ENCODE measurements around the gene NFIC.

Gene NFIC

GRCh38 chr19:3474010-3474409 lies 107.6 kb downstream of the NFIC start:
- no peak for DNase-seq

GRCh38 chr19:3474614-3475013 lies 108.2 kb downstream of the NFIC start:
- no peak for DNase-seq

- DNase-seq: no peak
These were observed 109.1 kb downstream of the NFIC start for GRCh38 chr19:3475449-3475848.

GRCh38 chr19:3476830-3477229 lies 110.4 kb downstream of the NFIC start:
- no peak for DNase-seq

- no peak for DNase-seq
These were observed 111.1 kb downstream of the NFIC start for GRCh38 chr19:3477506-3477905.

GRCh38 chr19:3477951-3478350 lies 111.6 kb downstream of the NFIC start:
- no peak for DNase-seq

GRCh38 chr19:3478409-3479176 lies 112.2 kb downstream of the NFIC start:
- DNase-seq: peak; percentile 33

- peak; percentile 66 for DNase-seq
These were observed 112.9 kb downstream of the NFIC start for GRCh38 chr19:3479177-3479833.

- peak; percentile 65 for DNase-seq
These were observed 113.4 kb downstream of the NFIC start for GRCh38 chr19:3479834-3480215.

GRCh38 chr19:3480383-3481091 lies 114.2 kb downstream of the NFIC start, which contains the start of gene SMIM24:
TSS of gene SMIM24 (minus strand) at chr19:3480525. CDS start at chr19:3480463, 62 bp downstream.
- no peak for DNase-seq

GRCh38 chr19:3481241-3482090 lies 115.1 kb downstream of the NFIC start:
- DNase-seq: no peak

GRCh38 chr19:3482507-3483225 lies 116.3 kb downstream of the NFIC start:
- no peak for DNase-seq

- DNase-seq: no peak
These were observed 116.8 kb downstream of the NFIC start, which contains the start of gene SMIM44 for GRCh38 chr19:3483226-3483628. TSS of gene SMIM44 (minus strand) at chr19:3483441. CDS start at chr19:3483403, 38 bp downstream.

GRCh38 chr19:3491396-3492119 lies 125.2 kb downstream of the NFIC start:
- no peak for DNase-seq

GRCh38 chr19:3492131-3492839 lies 125.9 kb downstream of the NFIC start:
- DNase-seq: no peak

- no peak for DNase-seq
These were observed 126.5 kb downstream of the NFIC start for GRCh38 chr19:3492919-3493318.

- DNase-seq: no peak
These were observed 127.3 kb downstream of the NFIC start for GRCh38 chr19:3493651-3494050.

- DNase-seq: peak; percentile 57
These were observed 127.7 kb downstream of the NFIC start for GRCh38 chr19:3494051-3494450.

GRCh38 chr19:3494559-3494958 lies 128.2 kb downstream of the NFIC start:
- peak; percentile 58 for DNase-seq

All from stimulated activated CD8-positive, alpha-beta memory T cell treated with anti-CD3 and anti-CD28 coated beads, Interleukin-4, amount 100 ng/mL, for 48 hours (primary cell).